Measurements from ENCODE around the gene IZUMO2.

GRCh38 chr19:50147462-50148423 lies 15.3 kb downstream of the IZUMO2 start:
- peak in 1 of 3 donors; percentile 42 for TF ChIP-seq CTCF (IDR thresholded peaks at IDR 0.05)
- no peak for TF ChIP-seq POLR2A (IDR thresholded peaks at IDR 0.05)
- TF ChIP-seq POLR2AphosphoS5 (IDR thresholded peaks at IDR 0.05): peak in 1 of 3 donors; percentile 48
